HepG2 (cell line): ENCODE data around the gene GCLC. TPM values are rescaled to one million over a fixed set of nuclear protein-coding genes. Genes with fewer than 3 reads are reported as not detected.

ENCODE experiments used
- AKAP8 ChIP-seq: sonication (generic); formaldehyde crosslinking; IDR thresholded peaks from 2 replicates; pipeline ENCODE4 v1.5.1; 2020; ENCODE audit warnings: mild to moderate bottlenecking, missing genetic modification reagents
- CENPT ChIP-seq: sonication (generic); formaldehyde crosslinking; IDR thresholded peaks from 2 replicates; pipeline ENCODE4 v1.8.0; 2022; ENCODE audit warnings: low read depth, mild to moderate bottlenecking, moderate library complexity, missing genetic modification reagents
- ELF1 ChIP-seq: sonication (generic); formaldehyde crosslinking; IDR thresholded peaks from 2 replicates; pipeline ENCODE4 v1.4.0; 2020; ENCODE audit warnings: missing genetic modification reagents
- HNF4G ChIP-seq, 2 experiments: sonication (generic) in 1 of 2; formaldehyde crosslinking in 1 of 2; IDR thresholded peaks; 2 replicates each; pipeline versions ENCODE4 v1.4.0 to v1.6.1; 2011 to 2020; ENCODE audit warnings: borderline replicate concordance in 2 of 2, low read depth in 2 of 2, mild to moderate bottlenecking in 2 of 2, low read length in 1 of 2, missing genetic modification reagents in 1 of 2, moderate library complexity in 1 of 2
- MTA3 ChIP-seq: sonication (generic); formaldehyde crosslinking; IDR thresholded peaks from 2 replicates; pipeline ENCODE4 v1.4.0; 2020; ENCODE audit warnings: missing genetic modification reagents
- ZNF430 ChIP-seq: sonication (generic); formaldehyde crosslinking; IDR thresholded peaks from 2 replicates; pipeline ENCODE4 v1.9.0; 2021; ENCODE audit warnings: mild to moderate bottlenecking, missing genetic modification reagents
- ZNF501 ChIP-seq: sonication (generic); formaldehyde crosslinking; IDR thresholded peaks from 2 replicates; pipeline ENCODE4 v1.5.1; 2020; ENCODE audit warnings: mild to moderate bottlenecking, moderate library complexity, missing genetic modification reagents
- polyA plus RNA-seq, 8 experiments: library from polyadenylated mRNA; depleted of rRNA in 3 of 8; stranded (reverse) in 7 of 8; unstranded in 1 of 8; fragments of >200 nt; fragmentation: Illumina TruSeq in 4 of 8; extraction: Trizol in 4 of 8; gene quantifications; 2 replicates each; pipeline versions ENCODE4 v1.2.1 to v1.2.3, GENCODE V29; 2011 to 2016; ENCODE audit warnings: low read depth in 4 of 8, missing spikeins in 1 of 8, mixed read lengths in 1 of 8; ENCODE audit not compliant: insufficient read depth in 1 of 8
- total RNA-seq, 5 experiments: library from RNA; depleted of rRNA; stranded (reverse); fragments of >200 nt; fragmentation: Illumina TruSeq; extraction: Trizol; gene quantifications; 2 replicates each; pipeline ENCODE4 v1.2.3, GENCODE V29; 2016; ENCODE audit warnings: low read depth in 1 of 5
- TF ChIP-seq, protein P1 (sequence below): sonication (generic); formaldehyde crosslinking; IDR thresholded peaks from 2 replicates; pipeline ENCODE4 v1.4.0; 2020; ENCODE audit warnings: missing genetic modification reagents, mild to moderate bottlenecking, borderline replicate concordance
- TF ChIP-seq, protein P2 (sequence below): sonication (generic); formaldehyde crosslinking; IDR thresholded peaks from 2 replicates; pipeline ENCODE4 v1.5.0; 2020; ENCODE audit warnings: missing genetic modification reagents
- TF ChIP-seq, protein P3 (sequence below): sonication (generic); formaldehyde crosslinking; conservative IDR thresholded peaks from 2 replicates; pipeline ENCODE4 v1.8.0; 2022; ENCODE audit warnings: low read depth, missing genetic modification reagents

Gene GCLC
- total and polyA plus RNA-seq, 2 of the 13 experiments (the other 11 are each of a cell fraction or from before 2014, with no cell fraction given), result 35.3 to 84.6 TPM

DNA sequence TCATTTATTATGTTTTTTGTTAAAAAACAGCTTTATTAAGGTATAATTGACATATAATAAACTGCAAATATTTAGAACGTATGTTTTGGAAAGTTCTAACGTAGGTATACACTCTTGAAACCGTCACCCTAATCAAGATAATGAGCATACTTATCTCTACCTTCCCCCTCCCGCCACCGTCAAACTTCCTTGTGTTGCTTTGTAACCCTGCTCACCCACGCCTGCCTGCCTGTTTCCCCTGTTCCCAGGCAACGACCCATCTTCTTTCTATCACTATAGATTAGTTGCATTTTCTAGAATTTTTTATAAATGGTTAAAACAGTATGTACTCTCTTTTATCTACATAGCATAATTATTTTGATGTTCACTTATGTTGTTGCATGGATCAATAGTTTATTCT, 33.5 kb upstream of the GCLC start (continued):
- TF ChIP-seq ZNF501 (CRISPR knock-in tag) (no peak), ELF1 (CRISPR knock-in tag) (no peak), AKAP8 (no peak), HNF4G (IDR thresholded peaks at IDR 0.05; ENCODE audit: borderline replicate concordance, low read depth, low read length) (no peak), HNF4G (CRISPR knock-in tag; IDR thresholded peaks at IDR 0.05; ENCODE audit: borderline replicate concordance, low read depth) (no peak), CENPT (no peak), MTA3 (CRISPR knock-in tag) (no peak), ZNF430 (no peak)
- TF ChIP-seq, protein P1, sequence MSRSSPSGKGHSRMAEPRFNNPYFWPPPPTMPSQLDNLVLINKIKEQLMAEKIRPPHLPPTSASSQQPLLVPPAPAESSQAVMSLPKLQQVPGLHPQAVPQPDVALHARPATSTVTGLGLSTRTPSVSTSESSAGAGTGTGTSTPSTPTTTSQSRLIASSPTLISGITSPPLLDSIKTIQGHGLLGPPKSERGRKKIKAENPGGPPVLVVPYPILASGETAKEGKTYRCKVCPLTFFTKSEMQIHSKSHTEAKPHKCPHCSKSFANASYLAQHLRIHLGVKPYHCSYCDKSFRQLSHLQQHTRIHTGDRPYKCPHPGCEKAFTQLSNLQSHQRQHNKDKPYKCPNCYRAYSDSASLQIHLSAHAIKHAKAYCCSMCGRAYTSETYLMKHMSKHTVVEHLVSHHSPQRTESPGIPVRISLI, result no peak
- TF ChIP-seq, protein P2, sequence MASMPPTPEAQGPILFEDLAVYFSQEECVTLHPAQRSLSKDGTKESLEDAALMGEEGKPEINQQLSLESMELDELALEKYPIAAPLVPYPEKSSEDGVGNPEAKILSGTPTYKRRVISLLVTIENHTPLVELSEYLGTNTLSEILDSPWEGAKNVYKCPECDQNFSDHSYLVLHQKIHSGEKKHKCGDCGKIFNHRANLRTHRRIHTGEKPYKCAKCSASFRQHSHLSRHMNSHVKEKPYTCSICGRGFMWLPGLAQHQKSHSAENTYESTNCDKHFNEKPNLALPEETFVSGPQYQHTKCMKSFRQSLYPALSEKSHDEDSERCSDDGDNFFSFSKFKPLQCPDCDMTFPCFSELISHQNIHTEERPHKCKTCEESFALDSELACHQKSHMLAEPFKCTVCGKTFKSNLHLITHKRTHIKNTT (CRISPR knock-in tag), result no peak
- TF ChIP-seq, protein P3, sequence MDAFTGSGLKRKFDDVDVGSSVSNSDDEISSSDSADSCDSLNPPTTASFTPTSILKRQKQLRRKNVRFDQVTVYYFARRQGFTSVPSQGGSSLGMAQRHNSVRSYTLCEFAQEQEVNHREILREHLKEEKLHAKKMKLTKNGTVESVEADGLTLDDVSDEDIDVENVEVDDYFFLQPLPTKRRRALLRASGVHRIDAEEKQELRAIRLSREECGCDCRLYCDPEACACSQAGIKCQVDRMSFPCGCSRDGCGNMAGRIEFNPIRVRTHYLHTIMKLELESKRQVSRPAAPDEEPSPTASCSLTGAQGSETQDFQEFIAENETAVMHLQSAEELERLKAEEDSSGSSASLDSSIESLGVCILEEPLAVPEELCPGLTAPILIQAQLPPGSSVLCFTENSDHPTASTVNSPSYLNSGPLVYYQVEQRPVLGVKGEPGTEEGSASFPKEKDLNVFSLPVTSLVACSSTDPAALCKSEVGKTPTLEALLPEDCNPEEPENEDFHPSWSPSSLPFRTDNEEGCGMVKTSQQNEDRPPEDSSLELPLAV (CRISPR knock-in tag), result no peak
- TF ChIP-seq, all 625 proteins: peak for 0
